GM12878 (cell line): ENCODE data around the gene GNPDA2. TPM values are rescaled to one million over a fixed set of nuclear protein-coding genes. Genes with fewer than 3 reads are reported as not detected.
A peak's percentile ranks its signal among the peaks of the same experiment; 100 is the strongest.

ENCODE experiments used
- CEBPZ ChIP-seq: fragments of 150-350 bp; IDR thresholded peaks from 2 replicates; pipeline ENCODE4 v1.6.1; 2016; ENCODE audit warnings: low read depth, low read length
- EZH2 ChIP-seq: IDR thresholded peaks from 2 replicates; pipeline ENCODE4 v1.6.1; 2012; ENCODE audit warnings: low read depth, mild to moderate bottlenecking, control low read depth, inconsistent platforms, low read length, borderline replicate concordance; ENCODE audit not compliant: control insufficient read depth
- MEF2B ChIP-seq: fragments of 450-650 bp; IDR thresholded peaks from 2 replicates; pipeline ENCODE4 v1.6.1; 2018; ENCODE audit warnings: mild to moderate bottlenecking, moderate library complexity; ENCODE audit not compliant: partially characterized antibody, poor library complexity, severe bottlenecking
- MXI1 ChIP-seq: fragments of 150-350 bp; IDR thresholded peaks from 2 replicates; pipeline ENCODE4 v1.6.1; 2011; ENCODE audit warnings: low read depth, mild to moderate bottlenecking, inconsistent platforms, low read length, improper control_type of control experiment
- POLR2A ChIP-seq: IDR thresholded peaks from 2 replicates; pipeline ENCODE4 v1.6.1; 2011; ENCODE audit warnings: low read depth, mild to moderate bottlenecking, low read length
- PRDM15 ChIP-seq: fragments of 450-650 bp; formaldehyde crosslinking; IDR thresholded peaks from 2 replicates; pipeline ENCODE4 v1.4.0; 2020; ENCODE audit warnings: mild to moderate bottlenecking, moderate library complexity
- RUNX3 ChIP-seq: IDR thresholded peaks from 2 replicates; pipeline ENCODE4 v1.6.1; 2012; ENCODE audit warnings: low read length, inconsistent platforms
- polyA plus RNA-seq, 11 experiments: library from polyadenylated mRNA; depleted of rRNA in 4 of 11; unstranded in 6 of 11; stranded (reverse) in 5 of 11; fragments of >200 nt; fragmentation: Nextera tagmentation in 4 of 11; fragmentation: Illumina TruSeq in 1 of 11; extraction: Ambion mirVana in 4 of 11; extraction: Trizol in 1 of 11; gene quantifications; 1 replicate in 1 of 11; 2 replicates in 10 of 11; pipeline versions ENCODE4 v1.2.1 to v1.2.3, GENCODE V29; 2011 to 2016; ENCODE audit warnings: inconsistent platforms in 2 of 11, missing spikeins in 2 of 11, low read depth in 1 of 11
- total RNA-seq, 4 experiments: library from RNA; depleted of rRNA in 3 of 4; stranded (reverse); fragments of >200 nt in 3 of 4; fragmentation: Illumina TruSeq in 1 of 4; extraction: Trizol in 1 of 4; gene quantifications; 2 replicates each; pipeline versions ENCODE4 v1.2.1 to v1.2.3, GENCODE V29; 2013 to 2021

GNPDA2 gene
- total and polyA plus RNA-seq, 10 of the 15 experiments (the other 5 are each of a cell fraction or from before 2014, with no cell fraction given) = 16.7 to 45.8 (median 23.8) TPM

- TF ChIP-seq EZH2 (no peak), MEF2B (no peak), PRDM15 (CRISPR knock-in tag) (no peak), POLR2A (peak; percentile 92), MXI1 (peak; percentile 85), CEBPZ (no peak), RUNX3 (peak; percentile 57)
These were observed 48.0 kb downstream of the GNPDA2 start, which contains the start of gene GUF1 (continued) for GRCh38 chr4:44678094-44679041.
